Stimulated activated CD4-positive, alpha-beta T cell treated with anti-CD3 and anti-CD28 coated beads, TNF-alpha, amount 100 ng/mL, for 1 hour (primary cell): ENCODE data around the gene SLC6A5.
"Not testable (repeated sequence)": the region's sequence is repeated elsewhere in the genome, so short reads cannot be mapped to it uniquely, and the experiment has no call there.

Experiments used
- DNase-seq, 3 donors: peaks; one replicate each; pipeline ENCODE4 v3.0.0-alpha.2; 2020; ENCODE audit warnings: low read depth in 3 of 3, low spot score in 1 of 3

SLC6A5 gene

DNA sequence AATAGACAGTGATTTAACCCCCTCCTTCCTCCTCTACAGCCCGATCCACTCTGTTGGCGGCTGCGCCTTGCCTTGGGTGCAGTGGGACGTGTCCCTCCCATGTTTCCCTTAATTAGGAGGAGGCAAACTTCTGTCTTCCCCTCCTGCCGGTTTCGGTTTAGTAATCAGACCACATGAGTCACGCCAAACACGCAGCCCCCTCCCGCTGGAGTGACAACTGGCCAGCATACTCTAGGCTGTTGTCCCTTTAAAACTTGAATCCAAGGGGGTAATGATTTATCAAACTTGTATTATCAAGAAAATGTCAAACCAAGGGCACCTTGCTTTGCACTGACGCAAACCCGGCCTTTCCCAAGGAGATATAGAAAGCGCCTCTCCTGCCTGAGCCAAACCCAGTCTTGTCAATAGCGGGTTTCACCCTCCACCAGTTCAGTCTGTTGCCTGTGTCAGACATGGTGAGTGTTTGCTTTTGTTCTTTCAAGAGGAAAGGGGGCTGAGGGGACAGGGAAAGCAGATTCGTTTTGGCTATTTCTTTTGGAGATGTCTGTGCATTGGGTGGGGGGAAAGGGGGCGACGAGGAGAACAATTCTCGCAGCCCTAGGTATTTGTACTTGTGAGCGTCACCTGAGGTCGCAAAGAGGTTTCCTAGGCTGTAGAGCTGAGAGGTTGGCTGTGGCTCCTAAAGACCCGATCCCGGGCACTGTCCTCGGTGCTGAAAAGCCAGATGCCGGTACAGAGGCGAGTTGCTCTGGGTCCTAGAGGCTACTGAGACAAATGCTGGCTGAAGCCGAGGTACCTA lies at the start of gene SLC6A5:
TSS of gene SLC6A5 (plus strand) at position 388 of the 799 bp plus-strand sequence. CDS start at position 453, 65 bp downstream.
- no peak for DNase-seq

DNA sequence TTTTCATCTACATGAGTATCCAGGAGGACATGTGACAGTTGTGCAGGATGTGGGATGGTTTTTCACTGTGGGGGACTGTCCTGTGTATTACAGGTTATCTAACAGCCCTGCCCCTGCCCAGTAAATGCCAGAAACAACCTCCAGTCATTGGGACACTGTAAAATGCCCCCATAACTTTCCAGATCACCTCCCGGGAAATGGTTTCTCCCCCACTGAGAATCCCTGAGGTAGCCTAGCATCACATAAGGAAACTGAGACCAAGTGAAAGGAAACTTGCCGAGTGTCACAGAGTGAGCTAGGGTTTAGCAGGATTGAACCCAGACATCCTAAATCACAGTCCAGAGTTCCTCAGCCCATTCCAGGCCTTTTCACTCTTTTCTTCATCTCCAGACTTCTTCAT lies 48.3 kb upstream of the SLC6A5 start:
- no peak for DNase-seq

DNA sequence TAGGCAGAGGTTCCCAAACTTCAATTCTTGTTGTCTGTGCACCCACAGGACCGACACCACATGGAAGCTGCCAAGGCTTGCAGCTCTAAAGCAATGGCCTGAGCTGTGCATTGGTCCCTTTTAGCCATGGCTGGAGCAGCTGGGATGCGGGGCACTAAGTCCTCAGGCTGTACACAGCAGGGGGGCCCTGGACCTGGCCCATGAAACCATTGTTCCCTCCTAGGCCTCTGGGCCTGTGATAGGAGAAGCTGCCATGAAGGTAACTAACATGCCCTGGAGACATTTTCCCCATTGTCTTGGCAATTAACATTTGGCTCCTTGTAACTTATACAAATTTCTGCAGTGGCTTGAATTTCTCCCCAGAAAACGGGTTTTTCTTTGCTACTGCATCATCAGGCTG lies 43.6 kb upstream of the SLC6A5 start:
- DNase-seq, result no peak

DNA sequence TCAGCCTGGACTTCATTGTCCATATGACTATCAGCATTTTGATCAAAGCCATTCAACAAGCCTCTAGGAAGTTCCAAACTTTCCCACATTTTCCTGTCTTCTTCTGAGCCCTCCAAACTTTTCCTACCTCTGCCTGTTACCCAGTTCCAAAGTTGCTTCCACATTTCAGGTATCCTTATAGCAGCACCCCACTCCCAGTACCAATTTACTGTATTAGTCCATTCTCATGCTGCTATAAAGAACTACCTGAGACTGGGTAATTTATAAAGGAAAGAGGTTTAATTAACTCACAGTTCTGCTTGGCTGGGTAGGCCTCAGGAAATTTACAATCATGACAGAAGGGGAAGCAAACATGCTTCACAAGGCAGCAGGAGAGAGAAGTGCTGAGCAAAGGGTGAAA lies 43.0 kb upstream of the SLC6A5 start:
- not testable (repeated sequence) for DNase-seq

DNA sequence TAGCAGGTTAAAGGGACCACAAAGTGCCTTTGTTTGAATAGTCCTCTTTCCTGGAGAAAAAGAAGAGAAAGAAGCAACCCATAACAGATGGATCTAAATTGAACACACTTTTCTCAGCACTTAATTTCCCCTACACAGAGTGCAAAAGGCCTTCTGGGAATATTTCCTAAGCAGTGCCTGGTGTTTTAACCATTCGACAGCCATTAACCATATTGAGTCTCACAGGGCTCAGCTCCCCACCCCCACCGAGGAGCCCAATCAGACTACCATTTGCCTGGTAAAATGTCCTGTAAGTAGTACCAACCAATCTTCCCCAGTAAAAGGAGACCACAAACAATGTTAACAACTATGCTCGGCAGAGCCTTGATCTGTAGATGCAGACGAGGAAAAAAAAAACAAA lies 40.7 kb upstream of the SLC6A5 start:
- no peak for DNase-seq

DNA sequence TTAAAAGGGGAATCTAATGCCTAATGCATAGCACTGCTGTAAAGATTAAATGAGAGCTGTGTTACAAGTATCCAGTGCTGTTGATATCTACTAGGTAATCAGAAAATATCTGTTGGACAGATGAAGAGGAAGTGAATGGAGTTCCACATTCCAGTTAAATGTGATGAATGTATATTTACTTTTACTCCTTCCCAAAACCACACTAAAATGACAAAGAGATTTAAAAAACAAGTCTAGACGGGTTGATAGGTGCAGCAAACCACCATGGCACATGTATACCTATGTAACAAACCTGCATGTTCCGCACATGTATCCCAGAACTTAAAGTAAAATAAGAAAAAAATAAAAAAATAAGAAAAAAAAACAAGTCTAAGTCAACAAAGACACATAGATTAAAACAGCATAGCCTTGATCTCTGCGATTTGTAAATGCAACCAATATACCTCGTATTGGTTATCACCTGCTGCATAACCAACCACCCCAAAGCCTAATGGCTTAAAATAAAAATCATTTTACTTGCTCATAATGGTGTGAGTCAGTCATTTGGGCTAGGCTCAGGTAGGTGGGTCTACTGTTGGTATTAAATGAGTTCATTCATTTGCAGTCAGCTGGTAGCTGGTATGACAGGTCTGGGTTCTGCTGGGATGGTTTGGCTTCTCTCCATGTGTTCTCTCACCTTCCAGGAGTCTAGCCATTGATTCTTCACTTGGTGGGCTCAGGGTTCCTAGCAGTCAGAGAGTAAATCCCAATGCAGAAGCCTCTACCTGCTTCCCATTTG lies 39.7 kb upstream of the SLC6A5 start:
- no peak for DNase-seq

DNA sequence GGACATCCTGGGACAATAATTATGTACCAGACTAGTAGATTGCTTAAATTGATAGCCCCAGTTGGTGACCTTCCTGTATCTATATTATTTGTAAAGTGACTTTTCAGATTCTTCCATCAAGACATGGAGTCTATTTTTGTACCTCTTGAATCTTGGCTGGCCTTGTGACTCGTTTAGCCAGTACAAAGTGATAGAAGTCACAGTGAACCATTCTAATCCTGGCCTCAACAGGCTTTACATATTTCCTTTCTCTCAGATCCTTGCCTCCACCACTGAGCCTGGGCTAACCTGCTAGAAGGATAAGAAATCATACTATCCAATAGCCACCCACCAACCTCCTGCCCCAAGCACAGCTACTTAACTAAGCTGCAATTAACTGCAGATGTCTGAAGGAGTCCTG lies 37.5 kb upstream of the SLC6A5 start:
- no peak for DNase-seq

DNA sequence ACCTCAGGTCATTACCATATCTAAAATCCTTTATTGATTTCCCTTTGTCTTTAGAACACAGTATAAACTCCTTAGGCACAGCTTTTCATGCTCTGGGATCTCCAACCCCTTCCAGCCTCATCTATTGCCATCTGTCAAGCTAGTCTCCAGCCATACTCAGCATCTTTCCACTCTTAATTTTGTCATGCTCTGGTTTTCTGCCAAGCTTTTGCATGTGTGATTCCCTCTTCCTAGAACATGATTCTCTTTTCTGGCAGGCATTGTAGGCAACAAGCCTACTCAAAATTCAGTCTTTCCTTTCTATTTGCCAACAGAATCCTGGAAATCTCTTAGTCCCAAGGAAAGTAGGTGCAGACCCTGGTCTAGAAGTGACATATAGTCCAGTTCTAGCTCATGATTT lies 35.5 kb upstream of the SLC6A5 start:
- no peak for DNase-seq

DNA sequence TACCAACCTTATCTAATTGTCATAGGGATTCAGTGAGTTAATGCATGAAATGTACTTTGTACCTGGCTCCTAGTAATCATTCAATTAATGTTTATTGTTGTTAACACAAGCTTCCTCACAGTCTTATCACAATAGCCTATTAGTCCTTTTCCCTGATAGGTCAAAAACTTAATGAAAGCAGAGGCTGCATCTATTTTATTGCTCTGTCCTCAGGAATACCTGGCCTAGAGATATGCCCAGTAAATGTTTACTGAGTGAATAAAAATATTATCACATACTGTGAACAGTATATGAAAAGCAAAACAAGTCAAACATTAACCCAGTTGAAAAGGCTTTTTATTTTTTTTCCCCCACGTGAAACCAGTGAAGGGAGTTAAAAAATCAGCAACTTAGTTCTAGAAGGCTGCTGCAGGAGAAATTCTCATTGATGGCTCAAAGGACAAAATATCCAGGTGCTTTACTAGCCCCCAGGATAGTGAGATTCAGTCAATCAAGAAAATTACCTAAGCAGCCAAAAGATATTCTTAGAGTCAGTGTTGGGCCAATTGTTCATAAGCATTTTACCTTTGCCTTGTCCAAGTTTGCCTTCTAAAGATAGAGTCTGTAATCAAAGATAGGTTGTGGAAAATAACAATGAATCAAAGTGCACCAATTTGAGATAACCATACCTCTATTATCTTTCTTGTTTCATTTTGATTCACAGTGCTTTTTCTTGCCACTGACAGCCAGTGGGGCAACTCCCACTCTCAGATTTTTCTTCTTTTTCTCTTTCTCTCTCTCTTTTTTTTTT lies 34.4 kb upstream of the SLC6A5 start:
- DNase-seq, result no peak

DNA sequence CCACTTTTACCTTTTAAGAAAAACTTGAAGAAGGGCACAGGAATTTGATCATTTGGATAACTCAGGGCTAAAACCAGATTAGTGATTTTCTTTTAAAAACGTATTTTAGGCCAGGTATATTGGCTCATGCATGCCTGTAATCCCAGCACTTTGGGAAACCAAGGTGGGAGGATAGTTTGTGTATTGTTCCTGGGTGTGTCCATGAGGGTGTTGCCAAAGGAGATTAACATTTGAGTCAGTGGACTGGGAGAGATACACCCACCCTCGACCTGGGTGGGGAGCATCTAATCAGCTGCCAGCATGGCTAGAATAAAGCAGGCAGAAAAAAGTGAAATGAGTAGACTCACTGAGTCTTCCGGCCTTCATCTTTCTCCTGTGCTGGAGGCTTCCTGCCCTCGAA lies 33.3 kb upstream of the SLC6A5 start:
- not testable (repeated sequence) for DNase-seq

DNA sequence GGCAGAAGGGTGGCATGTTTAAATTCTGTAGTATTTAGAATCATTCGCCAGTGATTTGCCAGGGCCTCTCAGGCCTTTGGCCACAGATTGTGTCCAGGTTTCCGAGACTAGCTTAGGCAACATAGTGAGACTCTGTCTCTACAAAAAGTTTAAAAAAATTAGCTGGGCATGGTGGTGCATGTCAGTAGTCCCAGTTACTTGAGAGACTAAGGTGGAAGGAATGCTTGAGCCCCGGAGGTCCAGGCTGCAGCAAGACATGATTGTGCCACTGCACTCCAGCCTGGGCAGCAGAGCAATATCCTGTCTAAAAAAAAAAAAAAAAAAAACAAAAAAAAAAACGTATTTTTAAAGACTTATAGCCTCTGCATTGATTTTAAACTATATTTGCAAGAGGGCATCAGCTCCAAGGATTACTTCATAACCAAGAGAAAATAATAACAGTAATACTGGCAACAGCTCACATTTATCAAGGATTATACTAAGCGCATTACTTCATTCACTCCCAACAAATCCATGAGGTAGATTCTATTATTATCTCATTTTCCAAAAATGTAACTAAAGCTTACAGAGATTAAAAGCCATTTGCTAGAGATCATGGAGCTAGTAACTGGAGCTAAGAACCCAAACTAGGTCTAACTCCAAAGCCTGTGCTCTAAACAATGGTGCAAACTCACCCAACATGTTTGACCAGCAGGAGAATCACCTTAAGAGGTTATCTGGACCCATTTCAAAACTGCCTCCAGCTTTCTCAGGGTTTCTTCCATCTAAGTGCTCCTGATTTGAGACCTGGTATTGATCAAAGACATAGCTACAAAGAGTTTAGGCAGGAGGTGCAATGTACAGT lies 32.6 kb upstream of the SLC6A5 start:
- no peak for DNase-seq

DNA sequence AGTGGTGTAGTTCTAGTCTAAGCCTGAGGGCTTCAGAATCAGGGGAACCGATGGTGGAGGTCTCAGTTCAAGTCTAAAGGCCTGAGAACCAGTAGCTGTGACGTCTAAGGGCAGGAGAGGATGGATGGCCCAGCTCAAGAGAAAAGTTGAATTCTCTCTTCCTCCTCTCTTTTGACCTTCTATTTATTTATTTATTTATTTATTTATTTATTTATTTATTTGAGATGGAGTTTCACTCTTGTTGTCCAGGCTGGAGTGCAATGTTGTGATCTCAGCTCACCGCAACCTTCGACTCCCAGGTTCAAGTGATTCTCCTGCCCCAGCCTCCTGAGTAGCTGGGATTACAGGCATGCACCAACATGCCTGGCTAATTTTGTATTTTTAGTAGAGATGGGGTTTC lies 19.7 kb upstream of the SLC6A5 start:
- not testable (repeated sequence) for DNase-seq

DNA sequence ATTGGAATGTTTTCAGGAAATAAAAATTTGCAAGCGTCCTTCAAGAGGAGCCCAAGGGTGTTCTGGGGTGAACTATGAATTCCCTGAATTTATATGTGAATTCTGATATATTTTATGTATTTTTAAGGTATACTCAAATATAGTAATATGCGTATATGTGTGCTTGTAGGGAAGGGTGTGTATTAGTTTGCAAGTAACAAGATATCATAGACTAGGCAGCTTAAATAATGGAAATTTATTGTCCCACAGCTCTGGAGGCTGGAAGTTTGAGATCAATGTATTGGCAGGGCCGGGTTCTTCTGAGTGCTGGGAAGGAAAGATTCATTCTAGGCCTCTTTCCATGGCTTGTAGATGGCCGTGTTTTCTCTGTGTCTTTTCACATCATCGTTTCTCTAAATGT lies 16.2 kb upstream of the SLC6A5 start:
- DNase-seq, result no peak

DNA sequence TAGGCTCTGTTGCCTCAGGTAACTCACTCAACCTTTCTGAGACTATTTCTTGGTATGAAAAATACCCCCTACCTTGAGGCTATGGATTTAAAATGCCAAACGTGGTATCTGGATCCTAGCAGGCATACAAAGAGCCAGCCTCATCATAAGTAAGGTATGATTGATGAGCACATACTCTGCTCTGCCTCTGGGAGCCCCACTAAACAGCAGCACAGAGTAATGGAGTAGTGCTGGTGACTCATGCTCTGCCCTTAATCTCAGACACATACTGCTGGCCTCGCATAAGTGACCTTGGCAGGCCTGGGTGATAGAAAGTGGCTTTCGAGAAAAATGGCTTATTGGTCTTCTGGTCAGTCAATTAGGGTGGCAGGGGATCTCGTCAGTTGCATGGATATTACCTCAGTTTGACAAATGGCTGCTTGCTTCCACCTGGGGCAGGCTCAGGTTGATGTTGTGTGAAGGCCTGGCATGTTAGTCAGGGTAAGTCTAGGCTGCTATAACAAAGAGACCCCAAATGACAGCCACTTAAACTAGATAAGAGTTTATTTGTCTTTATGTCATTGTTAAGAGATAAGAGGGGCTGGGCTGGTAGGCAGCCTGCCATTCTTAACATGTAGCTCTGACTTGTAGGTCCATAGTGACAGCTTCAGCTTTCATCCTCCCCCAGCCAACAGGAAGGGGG lies 15.2 kb upstream of the SLC6A5 start:
- DNase-seq, result no peak

DNA sequence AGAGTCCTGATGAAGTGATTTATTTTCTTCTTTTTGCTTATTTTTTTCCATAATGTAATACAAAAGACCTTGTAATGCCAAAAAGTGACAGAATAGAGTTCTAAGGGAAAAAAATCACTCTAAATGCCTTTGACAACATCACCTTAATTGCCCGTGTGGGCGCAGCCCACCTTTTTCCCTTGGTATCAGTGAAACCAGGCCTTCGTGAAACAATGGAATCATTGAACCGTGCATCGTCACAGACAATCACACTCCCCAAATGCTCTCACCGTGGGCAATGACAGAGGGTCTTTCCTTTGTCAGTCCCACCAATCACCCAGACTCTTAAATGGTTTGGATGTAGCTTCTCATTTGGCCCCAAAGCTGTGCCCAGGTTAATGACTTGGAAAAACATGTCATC lies 9.6 kb upstream of the SLC6A5 start:
- no peak for DNase-seq

DNA sequence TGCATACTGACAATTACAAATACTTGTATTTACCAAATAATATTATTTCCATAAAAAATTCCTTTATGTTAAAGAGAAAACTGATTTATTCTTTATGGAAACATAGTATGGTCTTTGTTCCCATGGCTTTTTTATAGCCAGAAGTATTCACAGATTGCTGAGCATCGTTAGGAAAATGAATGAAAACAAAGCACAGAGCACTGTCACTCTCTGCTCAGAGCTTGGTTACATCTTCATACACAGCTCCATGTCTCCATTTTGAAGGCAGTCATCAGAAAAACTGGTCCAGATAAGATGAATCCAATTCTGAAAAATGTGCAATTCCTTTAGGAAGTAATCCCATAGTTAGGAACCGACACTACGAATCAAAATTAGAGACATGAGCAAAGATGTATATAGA lies 9.0 kb upstream of the SLC6A5 start:
- no peak for DNase-seq

DNA sequence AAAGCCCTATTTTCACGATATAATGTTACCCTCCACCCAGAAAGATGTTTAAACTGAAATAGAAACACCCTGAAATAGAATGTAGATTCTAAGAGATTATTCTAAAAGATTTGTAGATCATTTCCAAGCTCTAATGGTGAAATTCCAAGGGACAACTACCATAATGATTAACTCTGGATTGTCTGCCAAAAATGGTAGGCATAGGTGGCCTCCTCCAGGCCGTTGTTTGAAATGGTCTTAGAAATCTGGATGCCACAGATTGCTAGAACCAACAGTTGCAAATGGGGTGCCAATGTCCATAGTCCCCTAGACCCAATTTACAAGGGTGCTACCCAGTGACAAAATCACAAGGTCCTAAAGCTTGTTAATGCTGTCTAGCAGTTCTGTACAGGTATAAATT lies 6.7 kb upstream of the SLC6A5 start:
- DNase-seq, result no peak

DNA sequence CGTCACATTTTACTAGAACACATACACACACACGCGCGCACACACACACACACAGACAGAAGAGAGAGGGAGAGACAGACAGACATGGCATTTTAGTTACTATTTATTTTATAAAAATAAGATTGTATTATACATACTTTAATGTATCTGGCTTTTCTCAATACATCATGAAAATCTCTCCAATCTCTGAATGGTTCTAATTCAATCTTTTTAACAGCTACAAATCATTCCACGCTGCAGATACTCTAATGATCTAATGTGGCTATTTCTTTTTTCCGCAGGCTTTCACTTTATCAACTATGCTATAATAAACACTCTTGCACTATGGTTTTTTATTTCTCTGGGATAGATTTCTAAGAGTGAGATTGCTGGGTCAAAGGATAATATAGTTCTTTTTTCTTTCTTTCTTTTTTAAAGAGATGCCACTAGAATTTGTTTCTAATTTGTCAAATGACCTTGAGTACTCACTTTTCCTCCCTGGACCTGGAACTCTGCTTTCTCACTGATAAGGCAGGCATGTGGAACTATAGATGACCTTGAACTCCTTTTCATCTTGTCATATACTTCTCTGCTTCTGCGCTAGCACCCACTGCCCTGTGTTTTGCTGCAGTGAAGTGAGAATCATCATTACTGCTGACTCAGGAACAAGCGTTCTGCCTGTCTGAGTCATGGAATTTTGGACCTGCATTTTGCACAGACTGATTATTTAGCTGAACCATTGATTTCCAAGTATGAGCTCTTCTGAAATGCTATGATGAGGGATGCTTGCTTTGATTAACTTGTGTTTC lies 4.9 kb upstream of the SLC6A5 start:
- DNase-seq, result no peak

DNA sequence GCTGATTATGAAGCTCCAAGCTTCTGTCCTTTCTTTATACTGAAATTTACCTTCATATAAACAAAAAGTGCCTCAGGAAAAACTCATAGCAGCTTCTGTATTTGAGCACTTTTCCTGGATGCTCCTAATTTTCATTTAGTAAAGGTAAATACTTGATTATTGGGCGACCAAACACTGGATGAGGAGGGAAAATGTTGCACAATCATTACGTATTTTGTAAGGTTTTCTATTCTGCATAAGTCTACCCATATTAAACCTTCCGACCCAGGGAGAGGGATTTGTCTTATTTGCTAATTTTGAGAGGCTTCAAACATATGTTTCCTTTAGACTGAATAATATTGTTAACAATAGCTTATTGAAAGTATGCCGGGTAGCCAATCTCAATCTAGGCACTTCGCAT lies 4.3 kb upstream of the SLC6A5 start:
- no peak for DNase-seq
